Nucleus accumbens (tissue), 56 donors: ENCODE data around the gene CDC42SE2.
"Not testable (repeated sequence)": the region's sequence is repeated elsewhere in the genome, so short reads cannot be mapped to it uniquely, and the experiment has no call there.

ENCODE experiments used
- DNase-seq, 56 donors: peaks; one replicate each; lab custom pipeline; 2025; lab: John Stamatoyannopoulos, UW

Gene CDC42SE2

GRCh38 chr5:131312235-131312772 lies 48.5 kb downstream of the CDC42SE2 start:
- peak in 1 of 56 donors; percentile 14 for DNase-seq

- DNase-seq, result no peak
Measured at GRCh38 chr5:131316026-131316425, 52.2 kb downstream of the CDC42SE2 start.

- DNase-seq, result no peak
Measured at GRCh38 chr5:131316822-131317221, 53.0 kb downstream of the CDC42SE2 start.

GRCh38 chr5:131318455-131318854 lies 54.6 kb downstream of the CDC42SE2 start:
- no peak for DNase-seq

- DNase-seq, result no peak
Measured at GRCh38 chr5:131321066-131321465, 57.2 kb downstream of the CDC42SE2 start.

- DNase-seq, result no peak
Measured at GRCh38 chr5:131322926-131323325, 59.1 kb downstream of the CDC42SE2 start.

- DNase-seq, result no peak
Measured at GRCh38 chr5:131323378-131323777, 59.5 kb downstream of the CDC42SE2 start.

GRCh38 chr5:131324303-131324702 lies 60.5 kb downstream of the CDC42SE2 start:
- peak in 42 of 56 donors; percentile 0 to 69 (median 24) for DNase-seq

GRCh38 chr5:131328536-131329285 lies 64.9 kb downstream of the CDC42SE2 start:
- no peak for DNase-seq

- no peak for DNase-seq
Measured at GRCh38 chr5:131329286-131329560, 65.4 kb downstream of the CDC42SE2 start.

GRCh38 chr5:131330031-131330430 lies 66.2 kb downstream of the CDC42SE2 start:
- DNase-seq, result no peak

GRCh38 chr5:131335756-131336155 lies 71.9 kb downstream of the CDC42SE2 start:
- DNase-seq, result not testable (repeated sequence)

- DNase-seq, result not testable (repeated sequence)
Measured at GRCh38 chr5:131336801-131337200, 72.9 kb downstream of the CDC42SE2 start.

GRCh38 chr5:131337240-131338050 lies 73.6 kb downstream of the CDC42SE2 start:
- DNase-seq, result not testable (repeated sequence)

GRCh38 chr5:131338051-131338453 lies 74.2 kb downstream of the CDC42SE2 start:
- DNase-seq, result no peak

- DNase-seq, result not testable (repeated sequence)
Measured at GRCh38 chr5:131344288-131344687, 80.4 kb downstream of the CDC42SE2 start.

GRCh38 chr5:131346204-131346603 lies 82.4 kb downstream of the CDC42SE2 start:
- DNase-seq, result not testable (repeated sequence)

GRCh38 chr5:131353991-131354390 lies 90.1 kb downstream of the CDC42SE2 start:
- DNase-seq, result no peak

- DNase-seq, result no peak
Measured at GRCh38 chr5:131355971-131356528, 92.2 kb downstream of the CDC42SE2 start.

GRCh38 chr5:131356619-131357018 lies 92.8 kb downstream of the CDC42SE2 start:
- DNase-seq, result no peak
